WTC11 (cell line): ENCODE results near the gene BANK1. TPM values are rescaled to one million over a fixed set of nuclear protein-coding genes. Genes with fewer than 3 reads are reported as not detected.

Source experiments
- ATAC-seq: fragments of 200-7000 bp; cut with Tn5 transposase; 2 replicates; pipeline ENCODE4 v1.10.0; 2021; ENCODE audit warnings: mild to moderate bottlenecking, moderate library complexity
- CTCF ChIA-PET: fragments of 300-600 bp; sonication (Branson Sonifier 250); formaldehyde crosslinking; loops from one replicate; lab custom pipeline; 2021; ENCODE audit warnings: antibody characterized with exemption; lab: Charles Lee
- POLR2A ChIA-PET: fragments of 350-600 bp; sonication (Branson Sonifier 250); formaldehyde crosslinking; loops from one replicate; lab custom pipeline; 2021; ENCODE audit warnings: antibody characterized with exemption; lab: Charles Lee
- DNase-seq: peaks from one replicate; pipeline ENCODE4 v3.0.0; 2021; ENCODE audit warnings: low spot score
- H3K27ac Mint-ChIP-seq: 2 replicates; pipeline ENCODE4 v1.8.0; 2021; ENCODE audit warnings: mixed read lengths
- H3K27me3 Mint-ChIP-seq: 2 replicates; pipeline ENCODE4 v1.8.0; 2021; ENCODE audit warnings: low read depth, mild to moderate bottlenecking, moderate library complexity, mixed read lengths
- H3K36me3 Mint-ChIP-seq: 2 replicates; pipeline ENCODE4 v1.8.0; 2021; ENCODE audit warnings: mixed read lengths
- H3K4me1 Mint-ChIP-seq: 2 replicates; pipeline ENCODE4 v1.8.0; 2022; ENCODE audit warnings: mixed read lengths
- H3K4me3 Mint-ChIP-seq: 2 replicates; pipeline ENCODE4 v1.8.0; 2021; ENCODE audit warnings: mild to moderate bottlenecking, moderate library complexity, mixed read lengths
- H3K9me3 Mint-ChIP-seq: 2 replicates; pipeline ENCODE4 v1.8.0; 2021; ENCODE audit warnings: mixed read lengths
- ATF1 ChIP-seq: sonication (generic); formaldehyde crosslinking; IDR thresholded peaks from 2 replicates; pipeline ENCODE4 v1.8.1; 2023; ENCODE audit warnings: mild to moderate bottlenecking, moderate library complexity, missing genetic modification reagents
- ATF2 ChIP-seq: sonication (generic); formaldehyde crosslinking; IDR thresholded peaks from 2 replicates; pipeline ENCODE4 v1.8.1; 2022; ENCODE audit warnings: low read depth, missing genetic modification reagents, borderline replicate concordance
- CBFB ChIP-seq: sonication (generic); formaldehyde crosslinking; IDR thresholded peaks from 2 replicates; pipeline ENCODE4 v1.8.1; 2022; ENCODE audit warnings: mild to moderate bottlenecking, low read depth, missing genetic modification reagents
- CDX4 ChIP-seq: fragments of 250-450 bp; sonication (Bioruptor Pico); IDR thresholded peaks from 2 replicates; pipeline ENCODE4 v1.9.0; 2021; ENCODE audit warnings: moderate library complexity, mild to moderate bottlenecking, inconsistent platforms, borderline replicate concordance
- E2F5 ChIP-seq: sonication (generic); formaldehyde crosslinking; IDR thresholded peaks from 2 replicates; pipeline ENCODE4 v1.8.1; 2022; ENCODE audit warnings: mild to moderate bottlenecking, moderate library complexity, missing genetic modification reagents
- EMX1 ChIP-seq: fragments of 250-450 bp; sonication (Bioruptor Pico); IDR thresholded peaks from 2 replicates; pipeline ENCODE4 v1.8.0; 2021; ENCODE audit warnings: mild to moderate bottlenecking
- ETV6 ChIP-seq: sonication (generic); formaldehyde crosslinking; IDR thresholded peaks from 2 replicates; pipeline ENCODE4 v1.8.1; 2022; ENCODE audit warnings: mild to moderate bottlenecking, missing genetic modification reagents
- GABPB1 ChIP-seq: sonication (generic); formaldehyde crosslinking; IDR thresholded peaks from 2 replicates; pipeline ENCODE4 v1.8.1; 2023; ENCODE audit warnings: mild to moderate bottlenecking, missing genetic modification reagents
- IRF2 ChIP-seq: sonication (generic); formaldehyde crosslinking; IDR thresholded peaks from 2 replicates; pipeline ENCODE4 v1.8.0; 2022; ENCODE audit warnings: low read depth, missing genetic modification reagents, borderline replicate concordance
- NR2C2 ChIP-seq: sonication (generic); formaldehyde crosslinking; IDR thresholded peaks from 2 replicates; pipeline ENCODE4 v1.8.0; 2022; ENCODE audit warnings: mild to moderate bottlenecking, missing genetic modification reagents
- PREB ChIP-seq: sonication (generic); formaldehyde crosslinking; IDR thresholded peaks from 2 replicates; pipeline ENCODE4 v1.8.1; 2022; ENCODE audit warnings: mild to moderate bottlenecking, missing genetic modification reagents, moderate library complexity, borderline replicate concordance
- SMAD3 ChIP-seq: sonication (generic); formaldehyde crosslinking; IDR thresholded peaks from 2 replicates; pipeline ENCODE4 v1.8.0; 2022; ENCODE audit warnings: missing genetic modification reagents, mild to moderate bottlenecking, borderline replicate concordance
- SMAD4 ChIP-seq: sonication (generic); formaldehyde crosslinking; IDR thresholded peaks from 2 replicates; pipeline ENCODE4 v1.8.0; 2022; ENCODE audit warnings: mild to moderate bottlenecking, missing genetic modification reagents
- STAT6 ChIP-seq: sonication (generic); formaldehyde crosslinking; conservative IDR thresholded peaks from 2 replicates; pipeline ENCODE4 v1.8.1; 2023; ENCODE audit warnings: mild to moderate bottlenecking, low read depth, missing genetic modification reagents, moderate library complexity
- TCF7 ChIP-seq: sonication (generic); formaldehyde crosslinking; IDR thresholded peaks from 2 replicates; pipeline ENCODE4 v1.8.0; 2022; ENCODE audit warnings: mild to moderate bottlenecking, low read depth, missing genetic modification reagents, moderate library complexity
- TEAD4 ChIP-seq: sonication (generic); formaldehyde crosslinking; IDR thresholded peaks from 2 replicates; pipeline ENCODE4 v1.8.0; 2022; ENCODE audit warnings: mild to moderate bottlenecking, missing genetic modification reagents
- ZMAT4 ChIP-seq: fragments of 250-450 bp; sonication (Bioruptor Pico); IDR thresholded peaks from 2 replicates; pipeline ENCODE4 v1.9.0; 2021; ENCODE audit warnings: mild to moderate bottlenecking
- ZNF263 ChIP-seq: sonication (generic); formaldehyde crosslinking; IDR thresholded peaks from 2 replicates; pipeline ENCODE4 v1.8.1; 2022; ENCODE audit warnings: low read depth, mild to moderate bottlenecking, moderate library complexity, missing genetic modification reagents
- ZNF423 ChIP-seq: fragments of 250-450 bp; sonication (Bioruptor Pico); IDR thresholded peaks from 2 replicates; pipeline ENCODE4 v2.1.2; 2022; ENCODE audit warnings: mild to moderate bottlenecking, moderate library complexity
- total RNA-seq: library from RNA; stranded (reverse); gene quantifications from 3 replicates; pipeline ENCODE4 v1.2.3, GENCODE V29; 2021
- TF ChIP-seq, protein P1 (sequence below): fragments of 200-600 bp; IDR thresholded peaks from 2 replicates; pipeline ENCODE4 v1.8.0; 2022; ENCODE audit warnings: antibody characterized with exemption
- TF ChIP-seq, protein P2 (sequence below): fragments of 250-450 bp; sonication (Bioruptor Pico); IDR thresholded peaks from 2 replicates; pipeline ENCODE4 v1.9.0; 2021; ENCODE audit warnings: mild to moderate bottlenecking, borderline replicate concordance

Gene BANK1
- total RNA-seq, 1 experiment from 2014 or later: 0.68 TPM

GRCh38 chr4:101961144-101961543 lies 170.6 kb downstream of the BANK1 start (continued):
- no peak for TF ChIP-seq ETV6
- no peak for TF ChIP-seq EMX1 (CRISPR knock-in tag)
- TF ChIP-seq, all 79 proteins: peak for 0

- no peaks in the 10 kb centered on the region for H3K36me3 Mint-ChIP-seq
- ChIA-PET POLR2A (no interaction called here), CTCF (no interaction called here)
- peaks cover 9% of the 10 kb centered on the region for H3K4me1 Mint-ChIP-seq
- DNase-seq: no peak
- no peak for TF ChIP-seq NR2C2 (CRISPR knock-in tag)
- no peak for TF ChIP-seq TEAD4
- TF ChIP-seq ATF1 (CRISPR knock-in tag): no peak
- no peak for TF ChIP-seq STAT6 (CRISPR knock-in tag)
- TF ChIP-seq SMAD3: no peak
- TF ChIP-seq CDX4 (CRISPR knock-in tag): no peak
- TF ChIP-seq, protein P1, sequence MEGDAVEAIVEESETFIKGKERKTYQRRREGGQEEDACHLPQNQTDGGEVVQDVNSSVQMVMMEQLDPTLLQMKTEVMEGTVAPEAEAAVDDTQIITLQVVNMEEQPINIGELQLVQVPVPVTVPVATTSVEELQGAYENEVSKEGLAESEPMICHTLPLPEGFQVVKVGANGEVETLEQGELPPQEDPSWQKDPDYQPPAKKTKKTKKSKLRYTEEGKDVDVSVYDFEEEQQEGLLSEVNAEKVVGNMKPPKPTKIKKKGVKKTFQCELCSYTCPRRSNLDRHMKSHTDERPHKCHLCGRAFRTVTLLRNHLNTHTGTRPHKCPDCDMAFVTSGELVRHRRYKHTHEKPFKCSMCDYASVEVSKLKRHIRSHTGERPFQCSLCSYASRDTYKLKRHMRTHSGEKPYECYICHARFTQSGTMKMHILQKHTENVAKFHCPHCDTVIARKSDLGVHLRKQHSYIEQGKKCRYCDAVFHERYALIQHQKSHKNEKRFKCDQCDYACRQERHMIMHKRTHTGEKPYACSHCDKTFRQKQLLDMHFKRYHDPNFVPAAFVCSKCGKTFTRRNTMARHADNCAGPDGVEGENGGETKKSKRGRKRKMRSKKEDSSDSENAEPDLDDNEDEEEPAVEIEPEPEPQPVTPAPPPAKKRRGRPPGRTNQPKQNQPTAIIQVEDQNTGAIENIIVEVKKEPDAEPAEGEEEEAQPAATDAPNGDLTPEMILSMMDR: no peak
- TF ChIP-seq ATF2: no peak
- no peak for TF ChIP-seq IRF2 (CRISPR knock-in tag)
- TF ChIP-seq SMAD4 (CRISPR knock-in tag): no peak
- no peak for TF ChIP-seq TCF7
- no peaks in the 10 kb centered on the region for H3K27me3 Mint-ChIP-seq
- no peak overlapping the region for H3K4me3 Mint-ChIP-seq
- no peaks in the 10 kb centered on the region; the same call in 1 of the 2 replicates for H3K9me3 Mint-ChIP-seq
- ATAC-seq: no peak
- H3K27ac Mint-ChIP-seq: no peak overlapping the region
Observed at GRCh38 chr4:101967697-101968346, 177.3 kb downstream of the BANK1 start.

DNA sequence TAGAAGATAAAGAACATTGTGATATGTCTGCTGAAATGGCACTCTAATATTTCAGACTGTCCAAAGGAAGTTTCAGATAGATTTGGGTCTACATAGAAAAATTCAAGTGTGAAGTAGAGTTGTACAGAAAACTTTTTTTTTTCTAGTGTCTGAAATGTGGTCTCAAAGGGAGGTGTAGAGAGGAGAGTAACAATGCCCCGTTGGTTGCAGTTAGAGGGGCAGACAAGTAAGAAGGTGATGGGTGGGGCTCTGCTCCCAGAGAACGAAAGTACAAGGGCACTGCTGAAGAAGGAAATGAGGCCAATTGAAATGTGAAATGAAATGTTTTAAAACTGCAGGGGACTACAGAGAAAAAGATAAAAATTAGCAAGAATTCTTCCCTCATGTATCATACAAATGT lies 177.8 kb downstream of the BANK1 start:
- ChIA-PET POLR2A (no interaction called here), CTCF (no interaction called here)
- H3K9me3 Mint-ChIP-seq: no peaks in the 10 kb centered on the region; the same call in 1 of the 2 replicates
- DNase-seq: no peak
- no peaks in the 10 kb centered on the region for H3K36me3 Mint-ChIP-seq
- no peaks in the 10 kb centered on the region for H3K27me3 Mint-ChIP-seq
- peak; percentile 30 for ATAC-seq
- peak overlapping the region; percentile 24; the same call in 1 of the 2 replicates for H3K27ac Mint-ChIP-seq
- H3K4me3 Mint-ChIP-seq: no peak overlapping the region
- H3K4me1 Mint-ChIP-seq: peaks cover 9% of the 10 kb centered on the region
- TF ChIP-seq ZNF263 (CRISPR knock-in tag) (no peak), E2F5 (CRISPR knock-in tag) (no peak), ZNF423 (no peak), GABPB1 (CRISPR knock-in tag) (no peak), CBFB (no peak), ZMAT4 (no peak), PREB (no peak)
- TF ChIP-seq, protein P2, sequence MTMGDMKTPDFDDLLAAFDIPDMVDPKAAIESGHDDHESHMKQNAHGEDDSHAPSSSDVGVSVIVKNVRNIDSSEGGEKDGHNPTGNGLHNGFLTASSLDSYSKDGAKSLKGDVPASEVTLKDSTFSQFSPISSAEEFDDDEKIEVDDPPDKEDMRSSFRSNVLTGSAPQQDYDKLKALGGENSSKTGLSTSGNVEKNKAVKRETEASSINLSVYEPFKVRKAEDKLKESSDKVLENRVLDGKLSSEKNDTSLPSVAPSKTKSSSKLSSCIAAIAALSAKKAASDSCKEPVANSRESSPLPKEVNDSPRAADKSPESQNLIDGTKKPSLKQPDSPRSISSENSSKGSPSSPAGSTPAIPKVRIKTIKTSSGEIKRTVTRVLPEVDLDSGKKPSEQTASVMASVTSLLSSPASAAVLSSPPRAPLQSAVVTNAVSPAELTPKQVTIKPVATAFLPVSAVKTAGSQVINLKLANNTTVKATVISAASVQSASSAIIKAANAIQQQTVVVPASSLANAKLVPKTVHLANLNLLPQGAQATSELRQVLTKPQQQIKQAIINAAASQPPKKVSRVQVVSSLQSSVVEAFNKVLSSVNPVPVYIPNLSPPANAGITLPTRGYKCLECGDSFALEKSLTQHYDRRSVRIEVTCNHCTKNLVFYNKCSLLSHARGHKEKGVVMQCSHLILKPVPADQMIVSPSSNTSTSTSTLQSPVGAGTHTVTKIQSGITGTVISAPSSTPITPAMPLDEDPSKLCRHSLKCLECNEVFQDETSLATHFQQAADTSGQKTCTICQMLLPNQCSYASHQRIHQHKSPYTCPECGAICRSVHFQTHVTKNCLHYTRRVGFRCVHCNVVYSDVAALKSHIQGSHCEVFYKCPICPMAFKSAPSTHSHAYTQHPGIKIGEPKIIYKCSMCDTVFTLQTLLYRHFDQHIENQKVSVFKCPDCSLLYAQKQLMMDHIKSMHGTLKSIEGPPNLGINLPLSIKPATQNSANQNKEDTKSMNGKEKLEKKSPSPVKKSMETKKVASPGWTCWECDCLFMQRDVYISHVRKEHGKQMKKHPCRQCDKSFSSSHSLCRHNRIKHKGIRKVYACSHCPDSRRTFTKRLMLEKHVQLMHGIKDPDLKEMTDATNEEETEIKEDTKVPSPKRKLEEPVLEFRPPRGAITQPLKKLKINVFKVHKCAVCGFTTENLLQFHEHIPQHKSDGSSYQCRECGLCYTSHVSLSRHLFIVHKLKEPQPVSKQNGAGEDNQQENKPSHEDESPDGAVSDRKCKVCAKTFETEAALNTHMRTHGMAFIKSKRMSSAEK (CRISPR knock-in tag): no peak
